ENCODE measurements around the gene SMIM24.

The SMIM24 gene

GRCh38 chr19:3500429-3501101, 20.2 kb upstream of the SMIM24 start, which contains the start of gene DOHH:
Gene DOHH, minus strand, starts transcription at chr19:3500674. Its CDS starts 3,860 bp downstream, at chr19:3496814.
- H2AFZ ChIP-seq (ENCODE audit: low read length), result peak within 1 kb of the TSS; percentile 93
- no peaks in the 10 kb centered on the region for H3K9me2 ChIP-seq (replicated peaks; ENCODE audit: low read depth, low read length)
- no peaks in the 10 kb centered on the region for H3K9me3 ChIP-seq (ENCODE audit: insufficient read depth, low read depth, low read length)
- peaks cover 20% of the 10 kb centered on the region for H3K4me1 ChIP-seq (ENCODE audit: insufficient read depth, low read length, poor library complexity, severe bottlenecking)
- peaks cover 5% of the 10 kb centered on the region; the same call in 1 of the 2 replicates for H3K36me3 ChIP-seq (ENCODE audit: insufficient read depth, low read length)
- H4K20me1 ChIP-seq (ENCODE audit: insufficient read depth, low read length, poor library complexity, severe bottlenecking), result no peaks in the 10 kb centered on the region
- no peaks in the 10 kb centered on the region for H3K27me3 ChIP-seq (ENCODE audit: insufficient read depth, low read length, poor library complexity, severe bottlenecking)
- peak within 1 kb of the TSS; percentile 80 for H3K9ac ChIP-seq (ENCODE audit: low read depth, low read length, poor library complexity, severe bottlenecking)
- H3K79me2 ChIP-seq (ENCODE audit: insufficient read depth, low read length), result peaks cover 21% of the 10 kb centered on the region
- H3K4me2 ChIP-seq (ENCODE audit: low read depth, low read length, poor library complexity, severe bottlenecking), result peak within 1 kb of the TSS; percentile 90
- TF ChIP-seq, protein P1, sequence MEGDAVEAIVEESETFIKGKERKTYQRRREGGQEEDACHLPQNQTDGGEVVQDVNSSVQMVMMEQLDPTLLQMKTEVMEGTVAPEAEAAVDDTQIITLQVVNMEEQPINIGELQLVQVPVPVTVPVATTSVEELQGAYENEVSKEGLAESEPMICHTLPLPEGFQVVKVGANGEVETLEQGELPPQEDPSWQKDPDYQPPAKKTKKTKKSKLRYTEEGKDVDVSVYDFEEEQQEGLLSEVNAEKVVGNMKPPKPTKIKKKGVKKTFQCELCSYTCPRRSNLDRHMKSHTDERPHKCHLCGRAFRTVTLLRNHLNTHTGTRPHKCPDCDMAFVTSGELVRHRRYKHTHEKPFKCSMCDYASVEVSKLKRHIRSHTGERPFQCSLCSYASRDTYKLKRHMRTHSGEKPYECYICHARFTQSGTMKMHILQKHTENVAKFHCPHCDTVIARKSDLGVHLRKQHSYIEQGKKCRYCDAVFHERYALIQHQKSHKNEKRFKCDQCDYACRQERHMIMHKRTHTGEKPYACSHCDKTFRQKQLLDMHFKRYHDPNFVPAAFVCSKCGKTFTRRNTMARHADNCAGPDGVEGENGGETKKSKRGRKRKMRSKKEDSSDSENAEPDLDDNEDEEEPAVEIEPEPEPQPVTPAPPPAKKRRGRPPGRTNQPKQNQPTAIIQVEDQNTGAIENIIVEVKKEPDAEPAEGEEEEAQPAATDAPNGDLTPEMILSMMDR (conservative IDR thresholded peaks at IDR 0.05; ENCODE audit: low read length), result no peak
- TF ChIP-seq EZH2phosphoT487 (IDR thresholded peaks at IDR 0.05; ENCODE audit: borderline replicate concordance), result no peak
- peak within 1 kb of the TSS; percentile 97 for H3K4me3 ChIP-seq (ENCODE audit: low read length, poor library complexity, severe bottlenecking)
- H3F3A ChIP-seq (ENCODE audit: low read depth), result no peaks in the 10 kb centered on the region

DNA sequence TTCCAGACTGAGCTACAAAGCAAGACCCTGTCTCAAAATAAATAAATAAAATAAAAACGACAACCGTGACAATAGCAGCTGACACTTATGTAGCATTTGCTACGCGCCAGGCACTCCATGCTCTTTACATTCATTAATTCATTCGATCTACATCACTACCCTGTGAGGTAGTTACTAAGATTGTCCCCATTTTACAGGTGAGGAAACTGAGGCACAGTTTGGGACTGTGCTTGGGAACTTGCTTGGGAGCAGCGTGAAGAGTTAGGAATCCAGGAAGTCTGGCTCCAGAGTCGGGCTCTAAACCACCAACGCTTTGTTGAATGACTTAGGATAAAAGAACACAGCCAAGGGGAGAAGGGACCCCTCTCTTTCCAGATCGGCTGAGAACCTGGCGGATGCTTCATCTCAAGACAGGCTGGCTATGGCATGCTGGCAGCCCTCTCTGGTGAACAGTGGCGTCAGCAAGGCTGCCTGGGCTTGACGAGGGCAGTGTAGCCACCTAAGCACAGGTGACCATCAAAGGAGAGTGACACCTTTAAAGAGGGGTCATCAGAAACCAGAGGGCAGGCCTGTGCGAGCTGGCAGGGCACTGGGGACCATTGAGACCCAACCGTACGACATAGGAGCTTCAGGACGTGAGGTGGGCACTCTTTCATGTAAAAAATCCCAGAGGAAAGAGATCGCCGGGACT, 19.6 kb upstream of the SMIM24 start:
- Histone ChIP-seq H2AFZ (ENCODE audit: low read length) (peak overlapping the region; percentile 93), H3K36me3 (ENCODE audit: insufficient read depth, low read length) (peaks cover 5% of the 10 kb centered on the region; the same call in 1 of the 2 replicates), H3K9me2 (replicated peaks; ENCODE audit: low read depth, low read length) (no peaks in the 10 kb centered on the region), H3K4me2 (ENCODE audit: low read depth, low read length, poor library complexity, severe bottlenecking) (peak overlapping the region; percentile 90), H3K4me1 (ENCODE audit: insufficient read depth, low read length, poor library complexity, severe bottlenecking) (peaks cover 13% of the 10 kb centered on the region), H3K9me3 (ENCODE audit: insufficient read depth, low read depth, low read length) (no peaks in the 10 kb centered on the region), H3K4me3 (ENCODE audit: low read length, poor library complexity, severe bottlenecking) (peak overlapping the region; percentile 97), H3K9ac (ENCODE audit: low read depth, low read length, poor library complexity, severe bottlenecking) (peak overlapping the region; percentile 80), H3K79me2 (ENCODE audit: insufficient read depth, low read length) (peaks cover 21% of the 10 kb centered on the region), H3F3A (ENCODE audit: low read depth) (no peaks in the 10 kb centered on the region), H3K27me3 (ENCODE audit: insufficient read depth, low read length, poor library complexity, severe bottlenecking) (no peaks in the 10 kb centered on the region), H4K20me1 (ENCODE audit: insufficient read depth, low read length, poor library complexity, severe bottlenecking) (no peaks in the 10 kb centered on the region)
- TF ChIP-seq, protein P1 (conservative IDR thresholded peaks at IDR 0.05; ENCODE audit: low read length), result no peak
- no peak for TF ChIP-seq EZH2phosphoT487 (IDR thresholded peaks at IDR 0.05; ENCODE audit: borderline replicate concordance)

DNA sequence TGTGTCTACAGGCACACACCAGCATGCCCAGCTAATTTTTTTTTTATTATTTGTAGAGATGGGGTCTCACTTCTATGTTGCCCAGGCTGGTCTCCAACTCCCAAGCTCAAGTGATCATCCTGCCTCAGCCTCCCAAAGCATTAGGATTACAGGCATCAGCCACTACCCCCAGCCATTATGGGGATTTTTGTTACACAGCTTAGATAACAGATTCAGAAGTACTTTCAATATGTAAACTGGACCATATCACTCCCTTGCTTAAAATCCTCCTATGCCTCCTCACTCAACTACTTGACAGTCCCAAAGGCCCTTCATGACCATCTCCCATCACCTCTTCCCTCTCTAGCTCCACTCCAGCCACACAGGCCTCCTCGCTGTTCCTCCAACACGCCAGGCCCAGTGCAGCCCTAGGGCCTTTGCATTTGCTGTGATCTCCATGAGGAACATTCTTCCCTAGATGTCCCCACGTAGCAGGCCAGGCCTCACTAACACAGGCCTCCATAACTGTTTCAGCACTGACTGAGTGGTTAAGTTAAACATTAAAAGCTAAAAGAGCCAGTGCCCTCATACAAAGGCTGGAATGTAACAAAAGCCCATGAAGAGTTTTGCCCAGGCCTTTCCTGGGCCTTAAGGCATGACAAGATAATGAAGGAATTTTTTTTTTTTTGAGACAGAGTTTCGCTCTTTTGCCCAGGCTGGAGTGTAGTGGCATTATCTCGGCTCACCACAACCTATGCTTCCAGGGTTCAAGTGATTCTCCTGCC, 17.6 kb upstream of the SMIM24 start:
- Histone ChIP-seq H3K4me1 (ENCODE audit: insufficient read depth, low read length, poor library complexity, severe bottlenecking) (peaks cover 11% of the 10 kb centered on the region), H3K9me2 (replicated peaks; ENCODE audit: low read depth, low read length) (no peaks in the 10 kb centered on the region), H4K20me1 (ENCODE audit: insufficient read depth, low read length, poor library complexity, severe bottlenecking) (no peaks in the 10 kb centered on the region), H3F3A (ENCODE audit: low read depth) (no peaks in the 10 kb centered on the region), H3K36me3 (ENCODE audit: insufficient read depth, low read length) (peaks cover 5% of the 10 kb centered on the region; the same call in 1 of the 2 replicates), H2AFZ (ENCODE audit: low read length) (no peak overlapping the region), H3K9me3 (ENCODE audit: insufficient read depth, low read depth, low read length) (no peaks in the 10 kb centered on the region), H3K27me3 (ENCODE audit: insufficient read depth, low read length, poor library complexity, severe bottlenecking) (no peaks in the 10 kb centered on the region), H3K4me3 (ENCODE audit: low read length, poor library complexity, severe bottlenecking) (no peak overlapping the region), H3K79me2 (ENCODE audit: insufficient read depth, low read length) (peaks cover 21% of the 10 kb centered on the region), H3K4me2 (ENCODE audit: low read depth, low read length, poor library complexity, severe bottlenecking) (no peak overlapping the region), H3K9ac (ENCODE audit: low read depth, low read length, poor library complexity, severe bottlenecking) (no peak overlapping the region)
- no peak for TF ChIP-seq EZH2phosphoT487 (IDR thresholded peaks at IDR 0.05; ENCODE audit: borderline replicate concordance)
- TF ChIP-seq, protein P1 (conservative IDR thresholded peaks at IDR 0.05; ENCODE audit: low read length), result no peak
